Head of caudate nucleus (tissue), 42 donors: ENCODE results near the gene AP1AR.

Experiments used
- DNase-seq, 42 donors: peaks; one replicate each; pipeline versions ENCODE4 v3.0.0 to v3.0.0-alpha.2; 2020 to 2021; ENCODE audit warnings: mixed read lengths in 7 of 42
- intact Hi-C: fragments of 100-400 bp; cut with DNase I; formaldehyde crosslinking; loops from one replicate; pipeline ENCODE4 v1.15.0; 2022

AP1AR gene

DNA sequence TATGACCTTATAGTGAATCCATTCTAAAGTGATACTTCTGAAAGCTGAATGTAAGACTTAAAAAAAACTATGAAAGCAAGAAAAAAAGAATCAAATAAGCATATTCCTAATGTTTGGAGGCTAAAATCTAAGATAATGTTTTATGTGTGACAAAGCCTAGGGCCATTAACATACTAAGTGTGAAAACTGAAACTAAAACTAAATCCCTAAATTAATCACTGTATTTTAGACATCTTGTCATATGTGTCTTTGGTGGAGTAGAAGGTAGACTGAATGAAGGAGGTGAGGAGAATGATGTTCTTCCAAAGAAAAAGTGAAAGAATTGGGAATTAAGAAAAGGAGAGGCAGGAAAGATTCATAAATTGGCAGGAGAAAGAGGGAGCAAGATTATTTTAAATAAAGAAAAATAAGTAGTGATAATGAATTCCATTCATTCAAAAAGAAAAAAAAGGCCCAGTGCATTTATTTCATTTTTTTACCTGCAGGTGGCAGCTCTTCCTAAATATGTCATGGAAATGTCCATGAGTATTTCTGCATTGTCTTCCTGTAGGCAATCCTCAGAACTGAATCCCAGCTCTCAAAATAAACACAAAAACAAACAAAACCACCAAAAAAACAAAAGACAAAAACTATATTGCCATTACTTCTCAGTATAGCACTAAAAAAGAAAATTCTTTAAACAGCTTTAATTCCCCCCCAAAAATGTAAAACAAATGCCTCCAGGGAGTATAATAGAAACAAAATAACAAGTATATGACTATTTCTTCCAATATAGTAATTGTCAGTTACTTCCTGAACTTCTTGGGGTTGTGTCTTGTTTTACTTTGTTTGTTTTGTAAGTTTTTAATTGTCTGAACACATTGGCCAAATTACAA lies 17.0 kb upstream of the AP1AR start:
- DNase-seq, result no peak
- intact Hi-C loops, result no loop called here

DNA sequence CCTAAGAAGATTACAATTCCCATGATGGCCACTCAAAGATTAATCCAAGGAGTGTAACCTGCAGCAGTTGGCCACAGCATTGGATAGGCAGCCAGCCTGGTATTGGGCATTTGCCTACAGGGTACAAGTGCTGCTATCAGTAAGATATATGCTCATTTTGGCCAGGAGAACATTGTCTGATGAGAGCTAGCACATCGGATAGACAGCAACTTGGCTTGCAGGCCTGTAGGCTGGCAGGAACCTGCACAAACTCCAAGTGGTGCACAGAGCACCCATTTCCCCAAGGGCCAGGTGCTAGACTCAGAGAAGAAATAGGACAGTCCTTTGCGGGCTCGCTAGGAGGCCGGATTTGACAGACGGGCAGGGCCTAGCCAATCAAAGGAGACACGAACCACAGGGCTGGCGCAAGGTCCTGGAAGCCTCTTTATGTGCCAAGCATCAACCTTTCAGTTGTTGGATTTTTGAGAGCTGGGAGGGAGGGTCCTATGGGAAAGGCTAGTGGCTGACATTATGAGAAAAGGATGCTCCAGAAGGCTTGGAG lies 11.7 kb upstream of the AP1AR start:
- intact Hi-C loops, result no loop called here
- no peak for DNase-seq

DNA sequence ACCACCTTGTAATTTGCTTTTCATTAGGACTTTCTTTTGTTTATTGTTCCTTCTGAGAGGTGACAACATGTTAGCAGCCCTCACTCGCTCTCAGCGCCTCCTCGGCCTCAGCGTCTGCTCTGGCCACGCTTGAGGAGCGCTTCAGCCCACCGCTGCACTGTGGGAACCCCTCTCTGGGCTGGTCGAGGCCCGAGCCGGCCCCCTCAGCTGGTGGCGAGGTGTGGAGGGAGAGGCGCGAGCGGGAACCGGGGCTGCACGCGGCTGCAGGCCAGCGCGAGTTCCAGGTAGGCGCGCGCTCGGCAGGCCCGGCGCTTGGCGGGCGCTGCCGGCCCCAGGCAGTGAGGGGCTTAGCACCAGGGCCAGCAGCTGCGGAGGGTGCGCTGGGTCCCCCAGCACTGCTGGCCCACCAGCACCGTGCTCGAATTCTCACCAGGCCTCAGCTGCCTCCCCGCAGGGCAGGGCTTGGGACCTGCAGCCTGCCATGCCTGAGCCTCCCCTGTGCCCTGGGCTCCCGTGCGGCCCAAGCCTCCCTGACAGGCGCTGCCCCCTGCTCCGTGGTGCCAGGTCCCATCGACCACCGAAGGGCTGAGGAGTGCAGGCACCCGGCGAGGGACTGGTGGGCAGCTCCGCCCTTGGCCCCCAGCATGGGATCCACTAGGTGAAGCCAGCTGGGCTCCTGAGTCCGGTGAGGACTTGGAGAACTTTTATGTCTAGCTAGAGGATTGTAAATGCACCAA lies 9.2 kb upstream of the AP1AR start:
- no peak for DNase-seq
- intact Hi-C loops, result no loop called here

DNA sequence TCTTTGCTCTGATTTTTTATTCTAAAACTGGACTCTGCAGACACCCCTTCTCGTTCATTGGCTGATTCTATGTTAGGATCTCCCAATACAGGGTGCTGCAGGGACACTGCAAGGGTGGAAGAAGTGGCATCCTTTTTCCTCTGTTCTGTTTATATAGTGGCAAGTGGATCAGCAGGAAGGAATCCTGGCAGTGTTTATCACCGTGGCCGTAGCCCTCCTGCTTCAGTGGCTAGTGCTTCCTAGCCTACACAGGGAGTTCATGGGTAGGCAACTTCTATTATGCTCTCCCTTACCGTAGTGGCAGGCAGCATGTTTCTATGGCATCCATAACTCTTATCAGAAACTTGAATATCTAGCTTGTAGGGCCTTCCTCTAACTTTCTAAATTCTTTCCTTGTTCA lies 6.4 kb upstream of the AP1AR start:
- no peak for DNase-seq
- intact Hi-C loops, result no loop called here

DNA sequence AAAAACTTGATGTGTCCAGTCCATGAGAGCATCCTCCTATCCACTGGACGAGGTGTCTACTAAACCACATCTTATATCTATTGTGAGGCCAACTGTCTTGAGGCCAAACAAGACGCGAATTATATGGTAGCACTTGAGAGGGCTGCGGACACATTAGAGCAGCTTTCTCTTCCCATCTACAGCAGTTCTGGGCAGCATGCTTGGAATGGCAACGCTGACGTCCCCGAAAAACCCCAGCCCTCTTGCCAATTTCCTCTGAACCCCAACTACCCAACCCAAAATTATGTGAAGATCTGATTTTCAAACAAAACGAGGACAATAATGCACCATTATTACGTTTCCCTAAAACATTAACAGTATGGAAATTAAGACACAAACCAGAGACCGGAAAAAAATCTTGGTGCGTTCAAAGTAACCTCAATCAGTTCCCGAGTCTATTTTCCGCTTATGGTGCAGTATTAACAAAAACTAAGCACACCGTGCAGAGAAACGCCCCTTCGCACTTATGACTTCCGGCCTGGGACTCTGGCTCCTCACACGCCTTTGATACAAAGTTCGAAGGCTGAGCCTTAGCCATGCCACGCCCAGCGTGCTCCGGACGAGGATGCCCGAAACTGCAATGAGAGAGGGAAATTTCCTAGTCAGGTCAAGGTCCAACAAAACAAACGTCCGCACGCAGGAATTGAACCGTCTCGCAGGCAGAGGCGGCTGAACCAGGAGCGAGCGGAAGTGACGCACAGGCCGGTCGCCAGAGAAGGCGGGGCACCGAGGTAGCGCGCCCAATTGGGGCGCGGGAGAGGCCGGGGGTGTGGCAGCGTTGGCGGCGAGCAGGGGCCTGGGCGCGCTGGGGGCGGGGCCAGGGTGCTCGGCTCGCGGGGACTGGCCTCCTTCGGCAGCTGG lies 458 bp upstream of the AP1AR start:
- DNase-seq, result peak; percentile 94 to 99 (median 98)
- intact Hi-C loops, result loop anchor here (5.0 kb wide), 1 partner anchor 84 kb away; the partner anchor contains the start of gene FAM241A

DNA sequence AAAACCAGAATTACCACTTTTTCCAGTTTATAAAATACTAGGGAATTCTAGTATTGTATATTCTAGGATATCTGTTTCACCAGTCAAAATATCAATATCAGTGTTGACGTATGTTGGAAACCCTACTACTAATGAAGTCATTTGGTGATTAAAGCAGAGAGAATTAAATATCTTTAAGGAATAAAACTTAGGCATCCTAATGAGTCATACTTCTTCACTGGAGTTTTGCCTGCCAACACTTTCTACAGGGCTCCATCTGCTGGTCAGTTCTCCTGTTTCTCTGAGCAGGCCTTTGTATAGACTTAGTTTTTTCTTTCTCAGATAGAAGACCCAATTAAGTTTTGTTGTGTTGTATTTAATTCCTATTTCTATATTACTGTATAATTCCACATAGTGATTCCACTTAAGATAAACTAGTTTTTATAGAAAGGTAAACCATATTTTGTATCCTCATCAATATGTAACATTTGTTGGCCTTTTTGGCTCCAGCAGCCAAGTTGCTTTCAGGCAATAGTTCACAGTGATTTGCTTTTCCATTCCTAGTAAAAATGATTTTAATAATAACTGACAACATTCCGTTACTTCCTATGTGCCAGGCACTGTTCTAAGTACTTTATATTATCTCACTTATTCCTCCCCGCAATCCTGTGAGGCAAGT lies 3.5 kb downstream of the AP1AR start:
- intact Hi-C loops, result loop anchor here (5.0 kb wide), 2 partner anchors 88 to 138 kb away; partner anchors contain the start of gene FAM241A
- DNase-seq, result peak in 41 of 42 donors; percentile 26 to 90 (median 68)

DNA sequence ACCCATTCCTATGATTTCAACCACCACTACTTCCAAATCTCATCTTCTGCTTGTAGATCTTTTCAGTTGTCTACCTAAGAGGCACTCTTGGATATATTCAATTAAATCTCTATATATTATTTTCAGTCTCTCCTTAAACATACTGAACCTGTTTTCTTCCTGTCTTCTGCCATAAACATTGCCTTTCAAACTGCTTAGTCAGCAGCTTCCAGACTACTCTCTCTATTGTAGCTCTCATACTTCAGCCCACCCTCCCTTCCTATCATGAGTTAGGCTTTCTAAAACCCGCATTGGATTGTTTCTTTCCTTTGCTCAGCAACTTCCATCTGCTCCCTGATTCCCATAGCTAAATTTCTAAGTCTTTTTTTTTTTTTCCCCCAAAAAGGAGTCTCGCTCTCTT lies 4.5 kb downstream of the AP1AR start:
- no peak for DNase-seq
- intact Hi-C loops, result loop anchor here (5.0 kb wide), 1 partner anchor 139 kb away; no protein-coding TSS in a partner anchor

DNA sequence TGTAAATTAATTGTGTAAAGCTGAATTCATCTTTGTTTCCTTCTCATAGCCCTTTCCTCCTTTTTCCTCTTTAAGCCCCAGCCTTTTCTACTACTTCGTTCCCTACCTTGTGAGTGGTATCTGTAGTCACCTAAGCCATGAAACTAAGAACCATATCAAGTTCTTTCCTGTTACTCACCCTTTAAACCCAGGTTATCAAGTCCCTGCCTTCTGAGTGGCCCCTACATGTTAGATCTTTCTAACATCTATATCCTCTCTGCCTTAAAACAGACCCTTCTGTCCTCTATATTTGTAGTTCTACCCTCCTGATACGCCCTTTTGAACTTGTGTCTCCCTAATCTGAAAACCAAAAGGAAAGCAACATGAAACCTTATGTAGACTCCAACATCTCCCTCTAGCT lies 7.2 kb downstream of the AP1AR start:
- no peak for DNase-seq
- intact Hi-C loops, result loop anchor here (5.0 kb wide), 1 partner anchor 142 kb away; no protein-coding TSS in a partner anchor

DNA sequence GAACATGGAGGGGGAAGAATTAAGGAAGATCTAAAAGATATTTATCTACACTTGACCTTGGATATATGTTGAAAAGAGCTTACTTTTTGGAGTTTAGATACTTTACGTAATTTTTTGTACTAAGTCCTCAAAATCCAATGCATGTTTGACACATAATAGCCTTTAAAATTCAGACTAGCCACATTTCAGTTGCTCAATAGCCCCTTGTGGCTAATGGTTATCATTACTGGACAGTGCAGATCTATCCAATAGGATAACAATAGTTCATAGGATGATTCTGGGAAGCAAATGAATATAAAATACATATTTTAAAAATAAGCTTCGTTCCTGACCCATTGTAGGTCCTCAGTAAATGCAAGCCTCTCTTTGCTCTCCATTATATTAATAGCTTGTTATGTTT lies 13.8 kb downstream of the AP1AR start:
- no peak for DNase-seq
- intact Hi-C loops, result no loop called here

DNA sequence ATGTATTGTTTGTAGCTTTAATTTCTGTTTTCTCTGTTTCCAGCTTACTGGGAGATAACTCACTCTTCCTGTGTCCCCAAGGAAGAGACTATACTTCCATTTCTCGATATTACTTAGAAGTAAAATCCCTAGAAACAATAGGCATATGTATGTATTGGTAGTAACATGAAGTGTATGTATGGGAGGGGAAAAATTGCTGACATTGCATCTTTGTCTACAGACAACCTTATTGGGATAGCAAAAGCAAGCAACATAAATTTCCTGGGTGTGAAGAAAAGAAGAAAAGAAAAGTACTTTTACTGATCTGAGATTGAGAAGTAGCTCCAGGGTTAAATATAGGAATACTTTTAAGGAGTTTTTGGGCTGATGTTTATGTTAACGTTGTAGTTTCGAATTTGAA lies 15.4 kb downstream of the AP1AR start:
- intact Hi-C loops, result no loop called here
- DNase-seq, result no peak

DNA sequence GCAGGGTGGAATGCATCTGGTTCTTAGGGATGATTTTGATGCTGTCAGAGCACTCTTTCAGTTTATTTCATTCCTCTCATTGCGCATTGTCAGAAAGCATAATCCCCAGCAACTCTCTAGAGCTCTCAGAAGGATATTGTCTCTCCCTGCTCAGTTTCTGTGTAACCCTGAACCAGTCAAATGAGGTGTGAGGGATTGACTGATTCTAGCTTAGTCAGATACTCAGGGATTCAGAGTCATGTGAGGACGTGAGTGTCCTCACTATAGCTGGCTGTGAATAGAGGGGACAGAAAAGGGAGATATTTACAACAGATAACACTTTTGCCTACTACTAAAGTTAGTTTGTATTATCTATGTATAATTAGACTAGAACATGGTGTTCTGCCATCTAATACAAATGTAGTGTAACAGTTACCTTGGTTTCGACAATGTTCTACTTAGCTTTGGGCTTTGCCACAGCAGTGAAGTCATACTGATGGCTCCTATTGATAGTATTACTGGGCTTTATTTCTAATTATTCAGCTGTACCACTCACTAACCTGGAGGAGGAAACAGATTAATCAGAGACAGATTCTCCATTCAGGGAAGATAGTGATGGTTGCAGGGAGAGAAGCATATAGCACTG lies 19.5 kb downstream of the AP1AR start:
- no peak for DNase-seq
- intact Hi-C loops, result no loop called here

DNA sequence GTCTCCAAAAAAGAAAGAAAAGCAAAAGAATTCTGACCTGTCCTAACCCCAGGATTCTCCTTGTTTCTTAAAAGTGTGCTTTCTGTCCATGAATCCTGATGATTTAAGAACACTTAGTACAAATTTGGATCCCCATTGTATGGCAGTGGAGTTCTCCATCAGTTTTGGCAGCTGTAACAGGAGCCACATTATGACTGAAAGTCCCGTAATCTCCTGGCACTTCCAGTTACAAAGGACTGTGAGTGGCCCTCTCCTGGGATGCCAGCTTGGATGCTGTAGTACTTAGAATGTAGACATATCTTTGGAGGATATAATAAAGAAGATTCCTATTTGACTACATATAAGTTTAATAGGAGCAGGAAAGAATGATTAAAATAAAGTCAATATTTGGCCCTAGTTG lies 20.6 kb downstream of the AP1AR start:
- DNase-seq, result peak in 1 of 42 donors; percentile 4
- intact Hi-C loops, result no loop called here

DNA sequence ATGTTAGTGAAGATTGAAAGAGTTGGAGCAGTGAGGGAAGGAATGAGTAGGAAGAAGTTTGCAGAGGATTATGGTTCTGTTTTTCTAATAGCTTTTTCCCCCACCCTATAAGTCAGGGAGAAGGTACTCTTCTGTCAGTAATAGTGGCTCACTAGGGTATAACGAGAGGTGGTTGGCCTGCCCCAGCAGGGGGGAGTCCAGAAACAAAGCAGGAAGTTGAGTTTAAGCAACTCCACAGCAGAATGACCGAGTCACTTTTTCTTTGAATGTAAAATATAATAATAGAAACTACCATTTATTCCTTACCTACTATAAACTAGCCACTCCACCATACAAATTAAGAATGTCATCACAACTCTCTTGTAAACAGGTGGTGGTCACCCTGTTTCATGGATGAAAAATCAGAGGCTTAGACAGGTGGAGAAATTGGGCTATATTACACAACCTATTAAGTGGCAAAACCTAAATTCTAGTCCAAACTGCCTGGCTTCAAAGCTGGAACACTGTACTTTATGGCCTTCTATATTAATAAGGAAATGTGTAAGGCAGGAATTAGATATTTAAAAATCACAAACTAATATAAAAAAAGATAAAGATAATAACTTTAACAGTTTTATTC lies 21.9 kb downstream of the AP1AR start:
- no peak for DNase-seq
- intact Hi-C loops, result no loop called here

DNA sequence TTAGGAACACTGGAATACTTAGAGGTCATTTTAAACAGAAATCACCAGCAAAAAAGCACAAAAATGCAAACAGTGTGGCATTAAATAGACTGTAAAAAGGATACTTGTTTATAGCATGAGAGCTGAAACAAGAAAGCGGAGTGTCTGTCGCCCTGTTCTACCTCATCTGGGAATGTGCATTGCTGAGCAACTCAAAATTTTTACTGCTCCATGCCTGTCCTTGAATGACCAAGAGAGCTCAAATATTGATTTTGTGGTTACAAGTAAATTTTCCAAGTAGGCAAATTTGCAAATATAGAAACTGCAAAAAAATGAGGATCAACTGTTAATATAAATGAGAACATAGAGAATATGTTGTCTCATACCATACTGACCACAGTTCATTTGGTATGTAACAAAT lies 25.5 kb downstream of the AP1AR start:
- DNase-seq, result no peak

DNA sequence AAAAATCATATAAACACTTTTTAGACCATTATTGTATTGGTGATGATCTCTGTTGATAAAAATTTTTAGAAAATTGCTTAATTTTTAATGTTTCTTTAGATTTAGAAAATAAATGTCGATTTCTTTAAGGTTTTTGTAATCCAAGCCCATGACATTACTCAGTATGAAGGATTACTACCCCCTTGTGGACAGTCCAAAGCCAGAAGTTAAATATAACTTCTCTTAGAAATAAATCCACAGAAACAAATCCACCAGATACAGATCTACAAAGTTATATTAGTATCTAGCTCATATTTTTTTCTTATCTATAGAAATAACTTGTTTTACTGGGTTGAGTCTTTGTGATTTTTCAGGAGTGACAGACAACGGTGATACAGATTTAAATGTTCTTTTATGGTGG lies 35.2 kb downstream of the AP1AR start:
- DNase-seq, result no peak
- intact Hi-C loops, result no loop called here

More for the DNA sequence above, 25.5 kb downstream of the AP1AR start:
- intact Hi-C loops, result no loop called here

DNA sequence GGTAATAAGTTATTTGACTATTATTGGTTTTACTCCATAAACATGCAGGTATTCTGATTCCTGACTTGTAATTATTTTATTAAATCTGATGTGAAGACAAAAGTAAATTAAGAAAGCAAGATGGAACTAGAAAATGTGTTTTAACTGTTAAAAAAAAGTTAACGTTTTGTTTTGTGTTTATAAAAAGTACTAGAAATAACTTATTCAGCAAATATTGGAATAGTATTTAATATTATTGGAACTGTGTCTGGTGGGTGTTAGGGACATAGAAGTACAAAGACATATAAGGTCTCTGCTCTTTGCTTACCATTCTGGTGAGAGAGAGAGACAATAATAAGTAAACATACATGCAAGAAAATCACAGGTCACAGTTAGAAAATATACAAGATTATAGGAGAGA lies 38.5 kb downstream of the AP1AR start:
- no peak for DNase-seq
- intact Hi-C loops, result no loop called here

DNA sequence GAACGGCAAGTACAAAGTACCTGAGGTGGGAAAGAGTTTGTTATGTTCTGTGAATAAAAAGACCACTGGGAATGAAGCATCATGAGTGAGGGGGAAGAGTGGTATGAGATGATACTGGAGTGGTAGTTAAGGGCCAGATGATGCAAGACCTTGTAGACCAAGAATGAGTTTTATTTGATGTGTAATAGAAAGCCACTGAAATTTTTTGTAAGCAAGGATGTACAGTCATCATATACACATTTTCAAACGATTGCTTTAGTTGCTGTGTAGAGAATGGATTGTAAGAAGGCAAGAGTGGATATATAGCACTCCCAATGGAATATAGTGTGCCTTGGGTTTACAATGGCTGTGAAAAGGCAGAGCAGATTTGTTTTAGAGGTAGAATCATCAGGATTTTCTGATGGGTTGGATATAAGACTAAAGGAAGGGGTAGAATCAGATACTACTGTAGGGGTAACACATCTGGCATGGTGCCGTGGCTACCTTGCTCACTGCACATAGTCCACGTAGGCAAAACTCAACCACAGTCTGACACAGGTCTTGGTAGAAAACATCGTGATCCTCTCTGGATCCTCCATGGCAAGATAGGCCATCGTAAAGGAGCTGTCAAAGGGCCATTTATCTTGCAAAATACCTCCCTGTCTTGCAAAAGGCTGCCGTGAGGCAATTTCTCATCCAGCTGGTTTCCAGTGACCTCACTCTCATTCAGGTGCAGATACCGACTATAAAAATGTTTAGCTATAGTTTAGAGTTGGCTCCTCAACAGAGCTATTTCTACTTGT lies 39.2 kb downstream of the AP1AR start:
- DNase-seq, result no peak
- intact Hi-C loops, result no loop called here
